C4-2B (cell line): ENCODE measurements around the gene DACH2.

Experiments
- H3K27ac ChIP-seq: fragments of 450-650 bp; 2 replicates; pipeline ENCODE4 v1.5.1; 2017
- CTCF ChIP-seq: fragments of 450-650 bp; conservative IDR thresholded peaks from 2 replicates; pipeline ENCODE4 v1.5.1; 2017; ENCODE audit warnings: mild to moderate bottlenecking
- ZFX ChIP-seq: fragments of 450-650 bp; IDR thresholded peaks from 2 replicates; pipeline ENCODE4 v1.6.1; 2017

DACH2 gene

GRCh38 chrX:86830685-86831084 lies 682.4 kb downstream of the DACH2 start:
- no peak for TF ChIP-seq ZFX
- no peak for TF ChIP-seq CTCF

GRCh38 chrX:86845101-86845500 lies 696.9 kb downstream of the DACH2 start:
- no peak overlapping the region for H3K27ac ChIP-seq
- TF ChIP-seq CTCF (no peak), ZFX (no peak)

More at GRCh38 chrX:86830685-86831084, 682.4 kb downstream of the DACH2 start:
- H3K27ac ChIP-seq: no peak overlapping the region
